Transverse colon (tissue), 4 donors: Measurements from ENCODE around the gene VPS52.

Experiments
- POLR2A ChIP-seq: fragments of 450-650 bp; IDR thresholded peaks from one replicate; pipeline ENCODE4 v1.6.1; 2016; ENCODE audit warnings: antibody characterized with exemption, mild to moderate bottlenecking, moderate library complexity
- POLR2AphosphoS5 ChIP-seq, 3 donors: sonication (generic); formaldehyde crosslinking; IDR thresholded peaks; one replicate each; pipeline ENCODE4 v1.6.1; 2016; ENCODE audit warnings: antibody characterized with exemption in 3 of 3
- TF ChIP-seq, protein P1 (sequence below), 5 experiments: fragments of 200-600 bp in 3 of 5; fragments of 450-650 bp in 2 of 5; sonication (generic) in 3 of 5; IDR thresholded peaks; 1 replicate in 2 of 5; 2 replicates in 3 of 5; pipeline ENCODE4 v1.5.1; 2016 to 2017; ENCODE audit warnings: antibody characterized with exemption in 5 of 5, inconsistent platforms in 3 of 5, mild to moderate bottlenecking in 2 of 5, moderate library complexity in 1 of 5

- TF ChIP-seq, protein P1, sequence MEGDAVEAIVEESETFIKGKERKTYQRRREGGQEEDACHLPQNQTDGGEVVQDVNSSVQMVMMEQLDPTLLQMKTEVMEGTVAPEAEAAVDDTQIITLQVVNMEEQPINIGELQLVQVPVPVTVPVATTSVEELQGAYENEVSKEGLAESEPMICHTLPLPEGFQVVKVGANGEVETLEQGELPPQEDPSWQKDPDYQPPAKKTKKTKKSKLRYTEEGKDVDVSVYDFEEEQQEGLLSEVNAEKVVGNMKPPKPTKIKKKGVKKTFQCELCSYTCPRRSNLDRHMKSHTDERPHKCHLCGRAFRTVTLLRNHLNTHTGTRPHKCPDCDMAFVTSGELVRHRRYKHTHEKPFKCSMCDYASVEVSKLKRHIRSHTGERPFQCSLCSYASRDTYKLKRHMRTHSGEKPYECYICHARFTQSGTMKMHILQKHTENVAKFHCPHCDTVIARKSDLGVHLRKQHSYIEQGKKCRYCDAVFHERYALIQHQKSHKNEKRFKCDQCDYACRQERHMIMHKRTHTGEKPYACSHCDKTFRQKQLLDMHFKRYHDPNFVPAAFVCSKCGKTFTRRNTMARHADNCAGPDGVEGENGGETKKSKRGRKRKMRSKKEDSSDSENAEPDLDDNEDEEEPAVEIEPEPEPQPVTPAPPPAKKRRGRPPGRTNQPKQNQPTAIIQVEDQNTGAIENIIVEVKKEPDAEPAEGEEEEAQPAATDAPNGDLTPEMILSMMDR (IDR thresholded peaks at IDR 0.05), result no peak
- TF ChIP-seq POLR2A, result no peak
- TF ChIP-seq POLR2AphosphoS5 (IDR thresholded peaks at IDR 0.05), result no peak
Observed at GRCh38 chr6:33202799-33203198, 68.9 kb downstream of the VPS52 start.
